ENCODE results near the gene SLC4A1. TPM values are rescaled to one million over a fixed set of nuclear protein-coding genes. Genes with fewer than 3 reads are reported as not detected.

The SLC4A1 gene
- total RNA-seq, 1 donor, result not detected

GRCh38 chr17:44202756-44203155 lies 65.2 kb downstream of the SLC4A1 start:
- H3K4me3 ChIP-seq (ENCODE audit: low read depth, low read length), result no peak overlapping the region
- DNase-seq (ENCODE audit: low read depth), result peak; percentile 45
- no peak for TF ChIP-seq CTCF (IDR thresholded peaks at IDR 0.05; ENCODE audit: insufficient read depth, low read depth, low read length)

- H3K4me3 ChIP-seq (ENCODE audit: low read depth, low read length), result peak overlapping the region; percentile 73
- TF ChIP-seq CTCF (IDR thresholded peaks at IDR 0.05; ENCODE audit: insufficient read depth, low read depth, low read length), result no peak
- DNase-seq (ENCODE audit: low read depth), result no peak
These were observed 67.3 kb downstream of the SLC4A1 start for GRCh38 chr17:44200478-44201155.

- peak; percentile 99 for DNase-seq (ENCODE audit: low read depth)
- TF ChIP-seq CTCF (IDR thresholded peaks at IDR 0.05; ENCODE audit: insufficient read depth, low read depth, low read length), result no peak
- peak within 1 kb of the TSS; percentile 85 for H3K4me3 ChIP-seq (ENCODE audit: low read depth, low read length)
These were observed 68.1 kb downstream of the SLC4A1 start, which contains the start of gene ATXN7L3 for GRCh38 chr17:44199553-44200477. ATXN7L3 (minus strand) TSS chr17:44199884; CDS start chr17:44198070, 1,814 bp downstream.

GRCh38 chr17:44198721-44199552 lies 69.0 kb downstream of the SLC4A1 start:
- H3K4me3 ChIP-seq (ENCODE audit: low read depth, low read length), result peak overlapping the region; percentile 85
- peak; percentile 58 for DNase-seq (ENCODE audit: low read depth)
- no peak for TF ChIP-seq CTCF (IDR thresholded peaks at IDR 0.05; ENCODE audit: insufficient read depth, low read depth, low read length)

Small RNAs within 50 kb of the gene (small RNA-seq; reads per million reads assigned to genes)
- 0.38 reads per million for gene MIR6782
- gene RF00012, result 0.28 reads per million
- not detected for gene RN7SL507P
- not detected for gene RNU6-453P

Other genes with a start within 250 kb of the SLC4A1 start
- gene LSM12, start 201.5 kb downstream of the SLC4A1 start, total RNA-seq, result 53.5 and 82.5 TPM in 2 replicates
- 27.4 and 27.6 TPM in 2 replicates for gene G6PC3, start 197.4 kb downstream of the SLC4A1 start, total RNA-seq
- gene HDAC5, start 144.5 kb downstream of the SLC4A1 start, total RNA-seq, result 36.7 and 62.8 TPM in 2 replicates
- 3.0 and 3.2 TPM in 2 replicates for gene HROB, start 126.2 kb downstream of the SLC4A1 start, total RNA-seq
- under 0.01 TPM in 1 of 2 replicates, not detected in the other for gene ASB16, start 97.4 kb downstream of the SLC4A1 start, total RNA-seq
- gene TMUB2, start 81.2 kb downstream of the SLC4A1 start, total RNA-seq, result 19.0 and 28.1 TPM in 2 replicates
- gene ATXN7L3, start 68.3 kb downstream of the SLC4A1 start, total RNA-seq, result 43.6 and 48.3 TPM in 2 replicates
- gene UBTF, start 48.5 kb downstream of the SLC4A1 start, total RNA-seq, result 46.1 and 46.6 TPM in 2 replicates
- gene RUNDC3A, start 40.5 kb upstream of the SLC4A1 start, total RNA-seq, result under 0.01 TPM in 1 of 2 replicates, not detected in the other
- gene SLC25A39, start 56.7 kb upstream of the SLC4A1 start, total RNA-seq, result 58.9 and 61.7 TPM in 2 replicates
- 165 and 256 TPM in 2 replicates for gene GRN, start 77.2 kb upstream of the SLC4A1 start, total RNA-seq
- 0.86 and 2.6 TPM in 2 replicates for gene FAM171A2, start 95.7 kb upstream of the SLC4A1 start, total RNA-seq
- under 0.01 TPM in 2 replicates for gene ITGA2B, start 121.5 kb upstream of the SLC4A1 start, total RNA-seq
- gene GPATCH8, start 235.3 kb upstream of the SLC4A1 start, total RNA-seq, result 23.8 and 31.1 TPM in 2 replicates

All from fibroblast of villous mesenchyme (primary cell).